Neutrophil (primary cell): ENCODE results near the gene CD80.
"Not testable (repeated sequence)": the region's sequence is repeated elsewhere in the genome, so short reads cannot be mapped to it uniquely, and the experiment has no call there.

Source experiments
- H3K27ac ChIP-seq: fragments of 200-600 bp; sonication (generic); 2 replicates; pipeline ENCODE4 v1.5.1; 2016; ENCODE audit warnings: mild to moderate bottlenecking, moderate library complexity
- H3K27me3 ChIP-seq: fragments of 200-600 bp; sonication (generic); 2 replicates; pipeline ENCODE4 v1.6.0; 2016; ENCODE audit warnings: mild to moderate bottlenecking
- H3K36me3 ChIP-seq: fragments of 200-600 bp; sonication (generic); 2 replicates; pipeline ENCODE4 v1.5.1; 2017
- H3K4me1 ChIP-seq, 2 experiments: fragments of 200-600 bp in 1 of 2; sonication (generic) in 1 of 2; 1 replicate in 1 of 2; 2 replicates in 1 of 2; pipeline versions ENCODE4 v1.5.1 to v1.6.1; 2013 to 2016; ENCODE audit warnings: low read depth in 1 of 2, low read length in 1 of 2, mild to moderate bottlenecking in 1 of 2, moderate library complexity in 1 of 2; ENCODE audit not compliant: control insufficient read depth in 1 of 2, insufficient read depth in 1 of 2
- H3K4me3 ChIP-seq, 2 experiments: fragments of 200-600 bp in 1 of 2; sonication (generic) in 1 of 2; 1 replicate in 1 of 2; 2 replicates in 1 of 2; pipeline ENCODE4 v1.5.1; 2013 to 2016; ENCODE audit warnings: low read depth in 1 of 2, low read length in 1 of 2, mild to moderate bottlenecking in 1 of 2, moderate library complexity in 1 of 2
- H3K9me3 ChIP-seq: fragments of 200-600 bp; sonication (generic); 2 replicates; pipeline ENCODE4 v1.5.1; 2016
- CTCF ChIP-seq: fragments of 200-600 bp; sonication (generic); IDR thresholded peaks from 2 replicates; pipeline ENCODE4 v1.5.1; 2016; ENCODE audit warnings: antibody characterized with exemption

The CD80 gene

DNA sequence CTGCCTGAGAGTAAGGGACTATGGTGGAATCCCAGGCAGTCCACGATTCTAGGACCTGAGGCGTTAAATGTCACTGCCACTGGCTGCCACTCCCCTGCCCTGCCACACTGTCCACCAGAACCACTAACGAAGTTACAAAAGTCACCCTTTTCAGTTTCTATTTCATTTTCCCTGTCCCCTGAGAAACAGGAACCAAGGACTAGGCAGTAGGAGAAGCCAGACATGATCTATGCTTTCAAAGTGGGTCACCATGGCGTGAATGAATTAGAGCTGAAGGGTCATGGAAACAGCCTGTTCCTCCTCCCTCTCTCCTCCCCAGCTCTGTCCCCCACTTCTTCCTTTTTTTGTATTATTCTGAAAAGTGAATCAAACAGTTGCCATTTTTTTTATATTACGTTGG is 10.8 kb upstream of the CD80 start:
- TF ChIP-seq CTCF = no peak
- H3K4me1 ChIP-seq = no peaks in the 10 kb centered on the region
- no peak overlapping the region for H3K4me3 ChIP-seq
- no peaks in the 10 kb centered on the region for H3K27me3 ChIP-seq
- no peak overlapping the region for H3K27ac ChIP-seq
- no peaks in the 10 kb centered on the region for H3K9me3 ChIP-seq
- H3K36me3 ChIP-seq = no peaks in the 10 kb centered on the region

DNA sequence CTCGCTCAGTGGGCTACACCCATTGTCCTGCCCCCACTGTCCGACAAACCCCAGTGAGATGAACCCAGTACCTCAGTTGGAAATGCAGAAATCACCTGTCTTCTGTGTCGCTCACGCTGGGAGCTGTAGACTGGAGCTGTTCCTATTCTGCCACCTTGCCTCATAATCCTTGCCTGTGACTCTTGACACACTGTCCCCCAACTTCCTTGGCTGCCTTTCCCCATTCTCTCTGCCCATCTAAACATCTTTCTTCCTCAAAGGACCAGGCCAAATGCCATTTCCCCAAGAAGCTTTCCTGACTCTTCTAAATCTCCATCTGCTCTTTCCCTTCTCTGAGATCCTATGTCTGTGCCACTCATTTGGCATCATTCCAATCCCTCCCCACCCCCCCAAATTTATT is 9.7 kb upstream of the CD80 start:
- Histone ChIP-seq H3K27me3 (no peaks in the 10 kb centered on the region), H3K9me3 (no peaks in the 10 kb centered on the region), H3K4me1 (no peaks in the 10 kb centered on the region), H3K36me3 (no peaks in the 10 kb centered on the region), H3K4me3 (no peak overlapping the region), H3K27ac (no peak overlapping the region)
- no peak for TF ChIP-seq CTCF

DNA sequence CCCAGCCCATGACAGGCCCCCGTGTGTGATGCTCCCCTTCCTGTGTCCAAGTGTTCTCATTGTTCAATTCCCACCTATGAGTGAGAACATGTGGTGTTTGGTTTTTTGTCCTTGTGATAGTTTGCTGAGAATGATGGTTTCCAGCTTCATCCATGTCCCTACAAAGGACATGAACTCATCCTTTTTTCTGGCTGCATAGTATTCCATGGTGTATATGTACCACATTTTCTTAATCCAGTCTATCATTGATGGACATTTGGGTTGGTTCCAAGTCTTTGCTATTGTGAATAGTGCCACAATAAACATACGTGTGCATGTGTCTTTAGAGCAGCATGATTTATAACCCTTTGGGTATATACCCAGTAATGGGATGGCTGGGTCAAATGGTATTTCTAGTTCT is 3.9 kb upstream of the CD80 start:
- not testable (repeated sequence) for H3K27ac ChIP-seq, H3K36me3 ChIP-seq, H3K27me3 ChIP-seq, H3K9me3 ChIP-seq, H3K4me3 ChIP-seq, H3K4me1 ChIP-seq

- no peaks in the 10 kb centered on the region for H3K27me3 ChIP-seq
- H3K27ac ChIP-seq = no peak overlapping the region
- no peaks in the 10 kb centered on the region for H3K36me3 ChIP-seq
- H3K4me3 ChIP-seq = no peak overlapping the region
- no peaks in the 10 kb centered on the region for H3K9me3 ChIP-seq
- TF ChIP-seq CTCF = no peak
- H3K4me1 ChIP-seq = no peaks in the 10 kb centered on the region
Observed at GRCh38 chr3:119562307-119562961, 3.0 kb upstream of the CD80 start.

DNA sequence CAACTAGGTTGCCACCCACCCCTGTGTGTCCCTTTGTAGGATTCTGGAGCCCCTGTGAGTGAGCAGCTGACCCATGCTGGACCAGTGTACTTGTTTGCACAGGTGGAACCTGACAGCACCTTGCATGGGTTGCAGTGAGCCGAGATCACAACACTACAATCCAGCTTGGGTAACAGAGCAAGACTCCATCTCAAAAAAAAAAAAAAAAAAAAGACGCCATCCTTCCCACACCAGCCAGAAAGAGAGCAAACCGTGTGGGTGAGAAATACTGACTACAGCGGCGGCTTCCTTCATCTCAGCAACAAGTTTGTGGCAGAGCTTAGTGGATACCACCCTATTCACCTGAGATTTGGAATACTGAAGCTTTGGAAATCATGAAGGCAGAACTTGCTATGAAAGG is 746 bp upstream of the CD80 start:
- TF ChIP-seq CTCF = no peak
- Histone ChIP-seq H3K4me1 (no peaks in the 10 kb centered on the region), H3K27me3 (no peaks in the 10 kb centered on the region), H3K36me3 (no peaks in the 10 kb centered on the region), H3K4me3 (no peak overlapping the region), H3K27ac (no peak overlapping the region), H3K9me3 (no peaks in the 10 kb centered on the region)

DNA sequence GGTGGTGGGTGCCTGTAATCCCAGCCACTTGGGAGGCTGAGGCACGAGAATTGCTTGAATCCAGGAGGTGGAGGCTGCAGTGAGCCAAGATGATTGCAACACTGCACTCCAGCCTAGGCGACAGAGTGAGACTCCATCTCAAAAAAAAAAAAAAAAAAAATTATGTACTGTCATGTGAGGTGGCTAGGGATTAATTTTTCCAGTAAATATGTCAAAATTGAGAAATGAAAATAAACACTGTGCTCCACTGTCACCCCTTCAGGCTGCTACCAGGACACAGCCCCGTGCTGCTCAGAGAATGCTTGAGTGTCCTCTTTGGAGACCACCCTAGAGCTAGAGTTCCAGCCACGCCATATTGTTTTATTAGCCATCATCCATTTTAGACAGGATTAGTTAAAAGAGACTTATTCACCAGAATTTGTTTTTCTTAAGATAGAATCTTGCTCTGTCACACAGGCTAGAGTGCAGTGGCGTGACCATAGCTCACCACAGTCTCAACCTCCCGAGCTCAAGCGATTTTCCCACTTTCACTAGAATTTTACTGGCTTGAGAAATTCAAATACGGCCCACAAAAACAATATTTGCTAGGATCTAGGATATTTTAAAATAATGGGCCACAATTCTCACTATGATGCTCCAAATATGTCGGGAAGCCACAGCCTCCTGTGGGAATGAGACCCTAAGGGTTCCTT is 642 bp downstream of the CD80 start:
- no peak overlapping the region for H3K27ac ChIP-seq

More for the DNA sequence above, 642 bp downstream of the CD80 start:
- Histone ChIP-seq H3K27me3 (no peaks in the 10 kb centered on the region), H3K4me1 (no peaks in the 10 kb centered on the region), H3K4me3 (no peak overlapping the region), H3K9me3 (no peaks in the 10 kb centered on the region), H3K36me3 (no peaks in the 10 kb centered on the region)
- no peak for TF ChIP-seq CTCF
